ENCODE measurements around the gene NFKB2.

NFKB2 gene

GRCh38 chr10:102437515-102437914, 42.0 kb downstream of the NFKB2 start:
- no peak overlapping the region for H3K4me3 ChIP-seq (replicated peaks; ENCODE audit: insufficient read depth, low read length)
- DNase-seq (ENCODE audit: low read depth in 1 of 2, low spot score in 1 of 2) = no peak
- no peak overlapping the region for H3K27ac ChIP-seq (replicated peaks)
- TF ChIP-seq POLR2AphosphoS5 (IDR thresholded peaks at IDR 0.05; ENCODE audit: low read depth) (no peak), GABPA (IDR thresholded peaks at IDR 0.05; ENCODE audit: low read depth) (no peak), SPI1 (IDR thresholded peaks at IDR 0.05; ENCODE audit: borderline replicate concordance, low read depth) (no peak)
- H3K27me3 ChIP-seq (ENCODE audit: insufficient read depth, poor library complexity, severe bottlenecking) = no peaks in the 10 kb centered on the region

GRCh38 chr10:102438374-102438773, 42.9 kb downstream of the NFKB2 start:
- DNase-seq (ENCODE audit: low read depth in 1 of 2, low spot score in 1 of 2) = no peak
- no peak overlapping the region for H3K27ac ChIP-seq (replicated peaks)
- H3K27me3 ChIP-seq (ENCODE audit: insufficient read depth, poor library complexity, severe bottlenecking) = no peaks in the 10 kb centered on the region
- no peak overlapping the region for H3K4me3 ChIP-seq (replicated peaks; ENCODE audit: insufficient read depth, low read length)
- no peak for TF ChIP-seq SPI1 (IDR thresholded peaks at IDR 0.05; ENCODE audit: borderline replicate concordance, low read depth)
- no peak for TF ChIP-seq GABPA (IDR thresholded peaks at IDR 0.05; ENCODE audit: low read depth)
- TF ChIP-seq POLR2AphosphoS5 (IDR thresholded peaks at IDR 0.05; ENCODE audit: low read depth) = no peak
- no peak for TF ChIP-seq CTCF (IDR thresholded peaks at IDR 0.05; ENCODE audit: insufficient read depth, low read length)
- no peak for TF ChIP-seq REST (IDR thresholded peaks at IDR 0.05; ENCODE audit: insufficient replicate concordance, low read depth)

GRCh38 chr10:102444851-102445250, 49.3 kb downstream of the NFKB2 start:
- DNase-seq (ENCODE audit: low read depth in 1 of 2, low spot score in 1 of 2) = no peak
- Histone ChIP-seq H3K27ac (replicated peaks) (no peak overlapping the region), H3K27me3 (ENCODE audit: insufficient read depth, poor library complexity, severe bottlenecking) (no peaks in the 10 kb centered on the region), H3K4me3 (replicated peaks; ENCODE audit: insufficient read depth, low read length) (no peak overlapping the region)
- TF ChIP-seq REST (IDR thresholded peaks at IDR 0.05; ENCODE audit: insufficient replicate concordance, low read depth) (no peak), SPI1 (IDR thresholded peaks at IDR 0.05; ENCODE audit: borderline replicate concordance, low read depth) (no peak), GABPA (IDR thresholded peaks at IDR 0.05; ENCODE audit: low read depth) (no peak), CTCF (IDR thresholded peaks at IDR 0.05; ENCODE audit: insufficient read depth, low read length) (no peak), POLR2AphosphoS5 (IDR thresholded peaks at IDR 0.05; ENCODE audit: low read depth) (no peak)

GRCh38 chr10:102449321-102450123, 54.0 kb downstream of the NFKB2 start:
- TF ChIP-seq CTCF (IDR thresholded peaks at IDR 0.05; ENCODE audit: insufficient read depth, low read length) (no peak), POLR2AphosphoS5 (IDR thresholded peaks at IDR 0.05; ENCODE audit: low read depth) (0 out of 2 replicates have a peak, but pooled peaks have one; percentile 10)
- H3K4me3 ChIP-seq (replicated peaks; ENCODE audit: insufficient read depth, low read length) = peak overlapping the region; percentile 76
- peak; percentile 70 to 82 for DNase-seq (ENCODE audit: low read depth in 1 of 2, low spot score in 1 of 2)
- peak overlapping the region; percentile 79 for H3K27ac ChIP-seq (replicated peaks)
- no peaks in the 10 kb centered on the region for H3K27me3 ChIP-seq (ENCODE audit: insufficient read depth, poor library complexity, severe bottlenecking)

All from HL-60 (cell line).